ENCODE results near the gene RBBP4.

The RBBP4 gene

GRCh38 chr1:32733582-32734321 lies 82.7 kb downstream of the RBBP4 start:
- Histone ChIP-seq H3K9me2 (replicated peaks; ENCODE audit: control insufficient read depth, low read length) (no peaks in the 10 kb centered on the region), H3K4me2 (ENCODE audit: low read length) (no peak overlapping the region), H3K36me3 (ENCODE audit: control insufficient read depth, low read length) (no peaks in the 10 kb centered on the region), H3K4me3 (ENCODE audit: low read length) (no peak overlapping the region), H3K27ac (ENCODE audit: low read depth, low read length) (no peak overlapping the region), H3F3A (ENCODE audit: control insufficient read depth, insufficient read depth) (no peaks in the 10 kb centered on the region), H3K27me3 (ENCODE audit: control insufficient read depth, low read length) (0 out of 2 replicates have a peak, but pooled peaks cover 4% of the 10 kb centered on the region), H3K4me1 (ENCODE audit: control insufficient read depth, low read length) (no peaks in the 10 kb centered on the region), H3K79me2 (ENCODE audit: control insufficient read depth, low read length) (no peaks in the 10 kb centered on the region), H3K9me3 (ENCODE audit: control insufficient read depth, insufficient read depth, low read length) (no peaks in the 10 kb centered on the region), H4K20me1 (ENCODE audit: control insufficient read depth, insufficient read depth, low read depth, low read length) (no peaks in the 10 kb centered on the region)
- no peak for TF ChIP-seq CTCF (IDR thresholded peaks at IDR 0.05; ENCODE audit: low read depth, low read length, poor library complexity, severe bottlenecking)
- TF ChIP-seq EZH2phosphoT487 (IDR thresholded peaks at IDR 0.05; ENCODE audit: borderline replicate concordance, low read length): no peak
